Measurements from ENCODE around the gene TRPM2.
"Not testable (repeated sequence)": the region's sequence is repeated elsewhere in the genome, so short reads cannot be mapped to it uniquely, and the experiment has no call there.

TRPM2 gene

GRCh38 chr21:44406953-44407352 lies 53.5 kb downstream of the TRPM2 start:
- TF ChIP-seq SPI1 (IDR thresholded peaks at IDR 0.05; ENCODE audit: low read depth, low read length) (no peak), PAX5 (IDR thresholded peaks at IDR 0.05; ENCODE audit: insufficient read depth, low read length, severe bottlenecking) (no peak), POLR2AphosphoS5 (IDR thresholded peaks at IDR 0.05; ENCODE audit: low read depth, low read length) (no peak), POU2F2 (IDR thresholded peaks at IDR 0.05; ENCODE audit: low read depth, low read length) (no peak), POLR2A (IDR thresholded peaks at IDR 0.05; ENCODE audit: low read depth, low read length) (no peak), TAF1 (IDR thresholded peaks at IDR 0.05; ENCODE audit: low read depth, low read length) (no peak)
- DNase-seq (ENCODE audit: insufficient read length, low spot score) (no peak), FAIRE-seq (no peak)

DNA sequence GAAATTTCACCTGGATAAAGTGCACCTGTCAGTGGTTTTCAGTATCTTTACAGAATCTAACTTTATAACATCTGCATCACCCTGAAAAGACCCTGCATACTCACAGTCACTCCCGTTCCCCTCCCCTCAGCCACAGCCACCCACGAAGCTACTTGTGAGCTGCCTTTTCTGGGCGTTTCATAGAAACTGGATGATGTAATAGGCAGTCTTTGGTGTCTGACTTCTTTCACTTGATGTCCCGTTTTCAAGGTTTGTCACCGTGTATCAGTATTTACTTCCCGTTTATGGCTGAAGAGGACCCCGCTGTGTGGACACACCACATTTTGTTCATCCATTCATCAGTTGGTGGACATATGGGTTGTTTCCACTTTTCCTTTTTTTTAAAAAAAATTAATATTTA lies 54.1 kb downstream of the TRPM2 start:
- no peak for TF ChIP-seq POLR2AphosphoS5 (IDR thresholded peaks at IDR 0.05; ENCODE audit: low read depth, low read length)
- no peak for TF ChIP-seq SPI1 (IDR thresholded peaks at IDR 0.05; ENCODE audit: low read depth, low read length)
- no peak for TF ChIP-seq PAX5 (IDR thresholded peaks at IDR 0.05; ENCODE audit: insufficient read depth, low read length, severe bottlenecking)
- TF ChIP-seq POLR2A (IDR thresholded peaks at IDR 0.05; ENCODE audit: low read depth, low read length), result no peak
- no peak for TF ChIP-seq POU2F2 (IDR thresholded peaks at IDR 0.05; ENCODE audit: low read depth, low read length)
- no peak for TF ChIP-seq TAF1 (IDR thresholded peaks at IDR 0.05; ENCODE audit: low read depth, low read length)
- DNase-seq (ENCODE audit: insufficient read length, low spot score) (no peak), FAIRE-seq (no peak)

GRCh38 chr21:44408226-44408625 lies 54.8 kb downstream of the TRPM2 start:
- DNase-seq (ENCODE audit: insufficient read length, low spot score) (no peak), FAIRE-seq (no peak)
- TF ChIP-seq PAX5 (IDR thresholded peaks at IDR 0.05; ENCODE audit: insufficient read depth, low read length, severe bottlenecking) (no peak), POU2F2 (IDR thresholded peaks at IDR 0.05; ENCODE audit: low read depth, low read length) (no peak), POLR2A (IDR thresholded peaks at IDR 0.05; ENCODE audit: low read depth, low read length) (no peak), SPI1 (IDR thresholded peaks at IDR 0.05; ENCODE audit: low read depth, low read length) (no peak), TAF1 (IDR thresholded peaks at IDR 0.05; ENCODE audit: low read depth, low read length) (no peak), POLR2AphosphoS5 (IDR thresholded peaks at IDR 0.05; ENCODE audit: low read depth, low read length) (no peak)

GRCh38 chr21:44413566-44414290 lies 60.3 kb downstream of the TRPM2 start:
- TF ChIP-seq POLR2A (IDR thresholded peaks at IDR 0.05; ENCODE audit: low read depth, low read length), result no peak
- TF ChIP-seq SPI1 (IDR thresholded peaks at IDR 0.05; ENCODE audit: low read depth, low read length), result no peak
- no peak for TF ChIP-seq POU2F2 (IDR thresholded peaks at IDR 0.05; ENCODE audit: low read depth, low read length)
- no peak for DNase-seq (ENCODE audit: insufficient read length, low spot score)
- FAIRE-seq, result no peak

- TF ChIP-seq POLR2A (IDR thresholded peaks at IDR 0.05; ENCODE audit: low read depth, low read length) (no peak), PAX5 (IDR thresholded peaks at IDR 0.05; ENCODE audit: insufficient read depth, low read length, severe bottlenecking) (no peak), POU2F2 (IDR thresholded peaks at IDR 0.05; ENCODE audit: low read depth, low read length) (no peak), SPI1 (IDR thresholded peaks at IDR 0.05; ENCODE audit: low read depth, low read length) (no peak), POLR2AphosphoS5 (IDR thresholded peaks at IDR 0.05; ENCODE audit: low read depth, low read length) (no peak), TAF1 (IDR thresholded peaks at IDR 0.05; ENCODE audit: low read depth, low read length) (no peak)
- no peak for DNase-seq (ENCODE audit: insufficient read length, low spot score)
- no peak for FAIRE-seq
Observed at GRCh38 chr21:44414291-44415072, 61.1 kb downstream of the TRPM2 start.

DNA sequence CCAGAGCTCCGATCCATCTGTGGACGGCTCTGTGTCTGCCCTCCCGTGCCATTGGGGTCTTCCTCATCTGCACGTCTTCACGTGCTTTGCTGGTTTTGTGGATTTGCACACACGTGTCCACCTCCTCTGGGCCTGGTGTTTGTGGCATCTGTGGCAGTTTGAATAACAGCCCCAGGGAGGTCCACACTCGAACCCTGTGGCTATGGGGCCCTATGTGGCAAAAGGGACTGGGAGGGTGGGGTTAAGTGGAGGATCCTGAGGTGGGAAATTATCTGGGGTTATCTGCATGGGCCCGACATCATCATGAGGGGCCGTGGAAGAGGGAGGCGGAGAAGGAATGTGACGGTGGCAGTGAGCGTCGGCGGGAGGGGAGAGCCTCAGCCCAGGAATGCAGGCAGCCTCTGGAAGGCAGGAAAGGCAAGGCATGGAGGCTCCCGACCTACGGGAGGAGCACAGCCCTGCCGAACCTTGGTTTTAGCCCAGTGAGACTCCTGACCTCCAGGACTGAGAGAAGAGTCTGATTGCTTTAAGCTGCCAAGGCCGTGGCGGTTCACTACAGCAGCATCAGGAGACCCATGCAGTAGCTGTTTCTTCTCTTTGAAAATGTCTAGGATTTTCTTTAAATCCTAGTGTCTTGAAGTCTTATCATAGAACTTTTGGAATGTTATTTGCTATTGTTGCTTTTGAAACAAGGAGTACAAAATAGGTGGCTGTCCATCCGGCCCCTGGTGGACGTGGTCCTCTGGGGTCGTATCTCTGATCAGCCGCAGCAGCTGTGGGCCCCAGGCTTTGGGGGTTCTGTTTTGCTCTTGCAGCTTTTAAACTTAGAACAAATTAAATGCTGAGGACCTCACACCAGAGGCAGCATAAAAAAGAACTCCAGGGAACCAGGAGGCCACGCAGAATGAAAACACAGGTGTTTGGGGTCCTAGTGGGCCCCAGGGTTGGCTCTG lies 61.9 kb downstream of the TRPM2 start:
- DNase-seq (ENCODE audit: insufficient read length, low spot score), result no peak
- no peak for FAIRE-seq
- TF ChIP-seq PAX5 (IDR thresholded peaks at IDR 0.05; ENCODE audit: insufficient read depth, low read length, severe bottlenecking) (no peak), POLR2AphosphoS5 (IDR thresholded peaks at IDR 0.05; ENCODE audit: low read depth, low read length) (no peak), SPI1 (IDR thresholded peaks at IDR 0.05; ENCODE audit: low read depth, low read length) (no peak), TAF1 (IDR thresholded peaks at IDR 0.05; ENCODE audit: low read depth, low read length) (no peak), POLR2A (IDR thresholded peaks at IDR 0.05; ENCODE audit: low read depth, low read length) (no peak), POU2F2 (IDR thresholded peaks at IDR 0.05; ENCODE audit: low read depth, low read length) (no peak)

GRCh38 chr21:44416193-44416592 lies 62.8 kb downstream of the TRPM2 start:
- no peak for FAIRE-seq
- TF ChIP-seq SPI1 (IDR thresholded peaks at IDR 0.05; ENCODE audit: low read depth, low read length), result no peak
- TF ChIP-seq POU2F2 (IDR thresholded peaks at IDR 0.05; ENCODE audit: low read depth, low read length), result no peak
- no peak for TF ChIP-seq POLR2A (IDR thresholded peaks at IDR 0.05; ENCODE audit: low read depth, low read length)
- no peak for TF ChIP-seq TAF1 (IDR thresholded peaks at IDR 0.05; ENCODE audit: low read depth, low read length)
- TF ChIP-seq POLR2AphosphoS5 (IDR thresholded peaks at IDR 0.05; ENCODE audit: low read depth, low read length), result no peak
- TF ChIP-seq PAX5 (IDR thresholded peaks at IDR 0.05; ENCODE audit: insufficient read depth, low read length, severe bottlenecking), result no peak
- no peak for DNase-seq (ENCODE audit: insufficient read length, low spot score)

GRCh38 chr21:44417621-44418107 lies 64.2 kb downstream of the TRPM2 start:
- FAIRE-seq; DNase-seq (ENCODE audit: insufficient read length, low spot score): not testable (repeated sequence)
